WI38 (cell line): Measurements from ENCODE around the gene SERPINB13.

Experiments
- H3K4me3 ChIP-seq: 2 replicates; pipeline ENCODE4 v1.5.1; 2011; ENCODE audit warnings: low read depth, mild to moderate bottlenecking, control low read depth, low read length
- TF ChIP-seq, protein P1 (sequence below): IDR thresholded peaks from 2 replicates; pipeline ENCODE4 v1.5.1; 2012; ENCODE audit warnings: low read depth, mild to moderate bottlenecking, control low read depth, low read length

Gene SERPINB13

DNA sequence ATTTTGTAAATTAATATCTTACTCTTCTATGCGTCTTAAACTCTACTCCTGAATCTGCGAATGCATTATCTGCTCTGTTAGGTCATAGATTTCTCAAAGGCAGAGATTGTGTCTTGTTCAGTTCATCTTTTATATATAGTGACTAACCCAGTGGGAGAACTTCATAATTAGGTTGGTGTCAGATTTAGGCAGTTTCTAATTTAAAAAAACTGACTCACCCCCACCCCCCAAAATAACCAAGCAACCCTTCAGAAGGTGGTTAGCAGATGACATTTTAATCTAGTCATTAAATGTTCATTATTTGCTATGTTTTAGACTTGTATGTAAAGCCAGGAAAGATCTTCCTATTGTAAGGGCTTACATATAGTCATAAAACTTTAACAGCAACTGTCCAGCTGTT is 34.6 kb upstream of the SERPINB13 start:
- no peak overlapping the region for H3K4me3 ChIP-seq
- TF ChIP-seq, protein P1, sequence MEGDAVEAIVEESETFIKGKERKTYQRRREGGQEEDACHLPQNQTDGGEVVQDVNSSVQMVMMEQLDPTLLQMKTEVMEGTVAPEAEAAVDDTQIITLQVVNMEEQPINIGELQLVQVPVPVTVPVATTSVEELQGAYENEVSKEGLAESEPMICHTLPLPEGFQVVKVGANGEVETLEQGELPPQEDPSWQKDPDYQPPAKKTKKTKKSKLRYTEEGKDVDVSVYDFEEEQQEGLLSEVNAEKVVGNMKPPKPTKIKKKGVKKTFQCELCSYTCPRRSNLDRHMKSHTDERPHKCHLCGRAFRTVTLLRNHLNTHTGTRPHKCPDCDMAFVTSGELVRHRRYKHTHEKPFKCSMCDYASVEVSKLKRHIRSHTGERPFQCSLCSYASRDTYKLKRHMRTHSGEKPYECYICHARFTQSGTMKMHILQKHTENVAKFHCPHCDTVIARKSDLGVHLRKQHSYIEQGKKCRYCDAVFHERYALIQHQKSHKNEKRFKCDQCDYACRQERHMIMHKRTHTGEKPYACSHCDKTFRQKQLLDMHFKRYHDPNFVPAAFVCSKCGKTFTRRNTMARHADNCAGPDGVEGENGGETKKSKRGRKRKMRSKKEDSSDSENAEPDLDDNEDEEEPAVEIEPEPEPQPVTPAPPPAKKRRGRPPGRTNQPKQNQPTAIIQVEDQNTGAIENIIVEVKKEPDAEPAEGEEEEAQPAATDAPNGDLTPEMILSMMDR: no peak

DNA sequence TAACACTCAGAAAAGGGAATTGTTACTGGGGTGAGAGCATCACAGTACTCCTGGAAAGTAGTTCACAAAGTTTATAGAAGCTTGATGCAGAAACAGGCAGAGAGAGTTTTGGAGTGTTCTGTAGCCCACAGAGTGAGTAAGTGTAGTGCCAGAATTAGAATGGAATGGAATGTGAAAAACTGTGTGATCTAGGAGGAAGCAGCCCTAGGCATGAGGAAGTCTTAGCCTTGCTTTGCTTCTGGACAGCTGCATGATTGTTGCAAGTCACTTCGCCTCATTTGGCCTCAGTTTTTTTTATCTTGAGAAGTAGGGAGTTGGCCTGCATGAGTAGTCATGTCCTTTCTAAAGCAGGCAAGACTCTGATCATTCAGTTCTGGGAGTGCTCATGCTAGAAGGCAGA is 34.1 kb upstream of the SERPINB13 start:
- TF ChIP-seq, protein P1: no peak
- H3K4me3 ChIP-seq: no peak overlapping the region

DNA sequence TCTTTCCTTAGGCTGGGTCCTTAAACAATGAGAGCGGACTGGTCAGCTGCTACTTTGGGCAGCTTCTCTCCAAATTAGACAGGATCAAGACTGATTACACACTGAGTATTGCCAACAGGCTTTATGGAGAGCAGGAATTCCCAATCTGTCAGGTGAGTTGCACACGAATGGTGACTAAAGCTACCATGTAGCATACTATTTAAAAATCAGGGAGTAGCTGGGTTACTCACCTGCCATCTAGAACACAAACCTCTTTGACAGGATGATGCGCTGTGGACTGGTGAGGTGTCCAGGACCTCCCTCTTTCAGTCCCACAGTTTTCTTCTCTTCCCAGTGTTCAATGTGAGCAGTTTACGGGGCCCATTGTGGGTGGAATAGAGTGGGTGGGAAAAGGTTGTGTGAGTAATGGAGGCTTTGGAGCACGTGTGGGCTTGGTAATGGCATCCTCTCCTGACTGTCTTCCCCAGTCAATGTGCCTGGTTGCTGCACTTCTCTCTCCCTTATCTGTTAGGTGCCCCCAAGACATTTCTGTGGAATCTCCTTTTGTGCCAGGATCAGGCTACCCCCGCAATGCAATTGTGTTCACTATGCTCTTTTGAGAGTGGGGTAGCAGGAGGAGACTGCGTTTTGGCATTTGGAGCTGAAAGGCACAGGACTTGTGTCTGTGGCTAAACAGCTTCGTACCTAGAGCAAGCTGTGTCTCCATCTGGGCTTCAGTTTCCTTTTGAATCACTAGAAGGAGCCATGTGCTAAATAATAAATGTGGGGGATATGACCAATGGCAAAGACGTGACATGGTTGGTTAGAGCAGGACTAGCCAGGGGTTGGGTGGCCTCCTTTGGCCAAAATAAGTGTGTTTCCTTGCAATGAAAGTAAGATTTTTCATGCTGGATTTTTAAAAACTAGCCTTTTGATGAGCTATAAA is 27.3 kb upstream of the SERPINB13 start:
- TF ChIP-seq, protein P1: no peak
- H3K4me3 ChIP-seq: no peak overlapping the region

DNA sequence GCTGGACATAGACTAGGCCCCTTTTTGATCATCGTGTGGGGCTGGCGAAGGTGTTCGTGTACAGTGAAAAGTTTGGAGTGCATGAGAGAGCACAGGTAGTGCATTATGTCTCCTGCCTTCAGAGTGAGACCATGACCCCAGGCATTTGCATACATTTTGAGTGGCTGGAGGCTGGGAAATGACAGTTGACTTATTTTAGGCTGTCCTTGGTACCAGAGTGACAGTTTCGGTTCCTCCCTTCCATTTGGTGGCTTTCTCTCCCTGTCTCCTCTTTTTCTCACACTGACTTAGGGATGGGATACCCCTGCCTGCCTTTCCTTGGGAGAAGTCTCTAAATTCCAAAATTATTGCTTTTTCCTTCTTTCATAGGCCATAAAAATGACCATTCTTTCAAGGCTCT is 24.9 kb upstream of the SERPINB13 start:
- H3K4me3 ChIP-seq: no peak overlapping the region
- TF ChIP-seq, protein P1: no peak

DNA sequence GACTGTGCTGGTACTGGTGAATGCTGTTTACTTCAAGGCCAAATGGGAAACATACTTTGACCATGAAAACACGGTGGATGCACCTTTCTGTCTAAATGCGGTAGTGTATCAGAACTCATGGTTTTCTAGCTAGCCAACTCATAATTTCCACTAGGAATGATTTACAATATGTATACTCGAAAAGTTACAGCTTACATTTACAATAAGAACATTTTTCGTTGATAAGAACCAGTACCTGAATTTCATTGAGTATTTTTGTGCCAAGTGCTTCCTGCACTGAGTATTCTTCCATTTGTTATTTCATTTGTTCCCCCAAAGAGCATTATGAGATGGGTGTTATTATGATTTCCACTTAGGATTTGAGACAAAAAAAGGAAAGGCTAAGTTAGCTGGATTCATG is 23.1 kb upstream of the SERPINB13 start:
- no peak overlapping the region for H3K4me3 ChIP-seq
- TF ChIP-seq, protein P1: no peak

DNA sequence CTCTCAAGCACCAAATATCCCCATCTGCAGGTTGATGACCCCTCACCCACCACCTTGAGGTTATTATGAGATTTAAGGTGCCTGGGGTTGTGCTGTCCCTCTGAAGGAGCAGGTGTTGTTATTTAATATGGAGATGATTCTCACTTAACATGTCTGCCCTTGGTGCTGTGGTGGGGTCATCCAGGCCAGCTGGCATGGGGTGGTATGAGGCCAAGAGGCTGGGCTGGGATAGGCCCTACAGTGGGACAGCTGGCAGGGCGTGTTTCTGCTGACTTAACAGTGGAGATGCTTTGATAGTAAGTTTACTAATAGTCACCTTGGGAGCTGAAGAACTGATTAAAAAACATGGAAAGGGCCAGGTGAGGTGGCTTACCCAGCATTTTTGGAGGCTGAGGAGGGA is 22.6 kb upstream of the SERPINB13 start:
- H3K4me3 ChIP-seq: no peak overlapping the region
- TF ChIP-seq, protein P1: no peak

DNA sequence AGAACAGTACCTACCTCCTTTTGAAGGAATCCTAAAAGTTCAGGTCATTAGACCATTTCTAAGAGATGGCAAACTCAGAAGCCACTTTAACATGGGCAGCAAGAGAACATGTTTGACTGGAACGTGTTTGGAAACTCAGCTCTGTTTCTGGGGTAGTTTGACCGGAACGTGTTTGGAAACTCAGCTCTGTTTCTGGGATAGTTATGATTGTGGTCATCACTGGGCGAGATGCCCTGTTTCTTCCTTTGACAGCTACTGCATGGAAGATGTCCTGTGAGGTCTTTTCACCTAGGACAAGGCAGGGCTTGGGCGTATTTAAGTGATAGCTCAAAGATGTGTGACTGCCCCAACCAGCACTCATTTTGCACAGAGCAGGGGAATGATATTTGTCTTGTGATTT is 19.9 kb upstream of the SERPINB13 start:
- TF ChIP-seq, protein P1: no peak
- H3K4me3 ChIP-seq: no peak overlapping the region
